GM10248 (cell line): ENCODE data around the gene TMEM221.

Experiments used
- CTCF ChIA-PET: fragments of 300-600 bp; sonication (Branson Sonifier 250); formaldehyde crosslinking; extraction: SDS; loops from one replicate; lab custom pipeline; 2021; ENCODE audit warnings: antibody characterized with exemption; lab: Yijun Ruan, JAX
- POLR2A ChIA-PET: fragments of 350-650 bp; sonication (Branson Sonifier 250); formaldehyde crosslinking; extraction: SDS; loops from one replicate; lab custom pipeline; 2020; ENCODE audit warnings: antibody characterized with exemption; lab: Yijun Ruan, JAX
- DNase-seq: peaks from one replicate; pipeline ENCODE4 v3.0.0; 2012; ENCODE audit errors: extremely low spot score
- CTCF ChIP-seq: IDR thresholded peaks from 2 replicates; pipeline ENCODE4 v1.5.1; 2012; ENCODE audit warnings: mild to moderate bottlenecking, low read depth; ENCODE audit errors: extremely low read depth, missing control alignments, control extremely low read depth

TMEM221 gene

GRCh38 chr19:17448131-17448967, at the start of gene TMEM221:
TSS of gene TMEM221 (minus strand) at chr19:17448668. CDS start at chr19:17448462, 206 bp downstream.
- peak; percentile 80 for DNase-seq
- peak; percentile 35 for TF ChIP-seq CTCF
- ChIA-PET POLR2A (no interaction called here), CTCF (interaction anchor here (0.7 to 4.4 kb wide), 15 partner anchors 11 to 157 kb away, joined by 3 to 24 read pairs (median 3); partner anchors contain the start of genes MVB12A and SLC27A1)

- ChIA-PET CTCF (interaction anchor here (0.7 to 5.4 kb wide), 29 partner anchors 9 to 470 kb away, joined by 3 to 87 read pairs (median 10); partner anchors contain the start of genes NXNL1, PGLS and SLC27A1), POLR2A (no interaction called here)
- DNase-seq = no peak
- TF ChIP-seq CTCF = no peak
Observed at GRCh38 chr19:17497149-17497798, 48.8 kb upstream of the TMEM221 start.

GRCh38 chr19:17496337-17496997, 48.0 kb upstream of the TMEM221 start:
- peak; percentile 90 for DNase-seq
- ChIA-PET POLR2A (interaction anchor here (0.6 kb wide), 1 partner anchor 190 kb away, joined by 3 read pairs; no protein-coding TSS in a partner anchor), CTCF (interaction anchor here (0.5 to 5.4 kb wide), 65 partner anchors 9 to 471 kb away, joined by 3 to 87 read pairs (median 4); partner anchors contain the start of genes BST2, CCDC124, MVB12A and NXNL1)
- TF ChIP-seq CTCF = peak; percentile 96

GRCh38 chr19:17495639-17496296, 47.3 kb upstream of the TMEM221 start:
- POLR2A ChIA-PET = interaction anchor here (0.6 kb wide), 1 partner anchor 189 kb away, joined by 3 read pairs; no protein-coding TSS in a partner anchor
- no peak for TF ChIP-seq CTCF
- DNase-seq = no peak
- CTCF ChIA-PET = interaction anchor here (0.5 to 5.4 kb wide), 63 partner anchors 8 to 442 kb away, joined by 3 to 87 read pairs (median 5); partner anchors contain the start of genes BST2, CCDC124, MVB12A and NXNL1

- TF ChIP-seq CTCF = no peak
- CTCF ChIA-PET = no interaction called here
- DNase-seq = no peak
- POLR2A ChIA-PET = no interaction called here
Observed at GRCh38 chr19:17491287-17491686, 42.8 kb upstream of the TMEM221 start.
